HG03045 (cell line): ENCODE measurements around the gene PGPEP1.
"Not testable (repeated sequence)": the region's sequence is repeated elsewhere in the genome, so short reads cannot be mapped to it uniquely, and the experiment has no call there.

Source experiments
- ATAC-seq: cut with Tn5 transposase; IDR thresholded peaks from one replicate; pipeline ENCODE4 v1.9.1; 2021; ENCODE audit warnings: mild to moderate bottlenecking, moderate library complexity; ENCODE audit not compliant: unreplicated experiment

PGPEP1 gene

GRCh38 chr19:18330868-18331267, 9.5 kb upstream of the PGPEP1 start:
- no peak for ATAC-seq

GRCh38 chr19:18332917-18333530, 7.4 kb upstream of the PGPEP1 start:
- no peak for ATAC-seq

GRCh38 chr19:18333680-18334079, 6.7 kb upstream of the PGPEP1 start:
- ATAC-seq: no peak

- no peak for ATAC-seq
Observed at GRCh38 chr19:18336121-18336520, 4.3 kb upstream of the PGPEP1 start.

GRCh38 chr19:18338541-18338940, 1.9 kb upstream of the PGPEP1 start:
- ATAC-seq: no peak

GRCh38 chr19:18339723-18340122, 675 bp upstream of the PGPEP1 start:
- no peak for ATAC-seq

GRCh38 chr19:18340990-18341868, 831 bp downstream of the PGPEP1 start:
- ATAC-seq: peak; percentile 38

- ATAC-seq: no peak
Observed at GRCh38 chr19:18342090-18342632, 1.8 kb downstream of the PGPEP1 start.

- no peak for ATAC-seq
Observed at GRCh38 chr19:18344582-18344950, 4.2 kb downstream of the PGPEP1 start.

- ATAC-seq: no peak
Observed at GRCh38 chr19:18345296-18345695, 4.9 kb downstream of the PGPEP1 start.

- ATAC-seq: no peak
Observed at GRCh38 chr19:18346091-18346490, 5.7 kb downstream of the PGPEP1 start.

- ATAC-seq: no peak
Observed at GRCh38 chr19:18348171-18348570, 7.8 kb downstream of the PGPEP1 start.

- not testable (repeated sequence) for ATAC-seq
Observed at GRCh38 chr19:18348818-18349339, 8.5 kb downstream of the PGPEP1 start.

- no peak for ATAC-seq
Observed at GRCh38 chr19:18349524-18350128, 9.2 kb downstream of the PGPEP1 start.

- ATAC-seq: no peak
Observed at GRCh38 chr19:18350490-18350889, 10.1 kb downstream of the PGPEP1 start.

- no peak for ATAC-seq
Observed at GRCh38 chr19:18351544-18351943, 11.1 kb downstream of the PGPEP1 start.

- no peak for ATAC-seq
Observed at GRCh38 chr19:18353378-18354005, 13.1 kb downstream of the PGPEP1 start.

GRCh38 chr19:18354743-18355142, 14.3 kb downstream of the PGPEP1 start:
- not testable (repeated sequence) for ATAC-seq

GRCh38 chr19:18357041-18357440, 16.6 kb downstream of the PGPEP1 start:
- no peak for ATAC-seq

GRCh38 chr19:18361646-18362045, 21.2 kb downstream of the PGPEP1 start:
- ATAC-seq: no peak

GRCh38 chr19:18362934-18363542, 22.6 kb downstream of the PGPEP1 start:
- ATAC-seq: no peak
